Esophagus squamous epithelium (tissue), 5 donors: Measurements from ENCODE around the gene SYT1. TPM values are rescaled to one million over a fixed set of nuclear protein-coding genes. Genes with fewer than 3 reads are reported as not detected.

Experiments used
- DNase-seq: peaks from one replicate; lab custom pipeline; 2025; lab: John Stamatoyannopoulos, UW
- H3K27ac ChIP-seq, 4 donors: fragments of 200-600 bp; sonication (generic); one replicate each; pipeline ENCODE4 v1.5.1; 2016 to 2019; ENCODE audit warnings: mild to moderate bottlenecking in 1 of 4
- H3K27me3 ChIP-seq, 4 donors: fragments of 200-600 bp; sonication (generic); 1 replicate in 3 of 4; 2 replicates in 1 of 4; pipeline versions ENCODE4 v1.5.1 to v1.6.0; 2017 to 2021; ENCODE audit warnings: antibody characterized with exemption in 1 of 4
- H3K36me3 ChIP-seq, 3 donors: fragments of 200-600 bp; sonication (generic); one replicate each; pipeline ENCODE4 v1.5.1; 2016 to 2019
- H3K4me1 ChIP-seq, 3 donors: fragments of 200-600 bp; sonication (generic); one replicate each; pipeline ENCODE4 v1.5.1; 2017 to 2019
- H3K4me3 ChIP-seq, 4 donors: fragments of 200-600 bp; sonication (generic); 1 replicate in 3 of 4; 2 replicates in 1 of 4; pipeline ENCODE4 v1.5.1; 2016 to 2019; ENCODE audit warnings: mild to moderate bottlenecking in 2 of 4, moderate library complexity in 1 of 4
- H3K9me3 ChIP-seq, 3 donors: fragments of 200-600 bp; sonication (generic); one replicate each; pipeline ENCODE4 v1.5.1; 2016 to 2019
- POLR2A ChIP-seq, 4 donors: fragments of 450-650 bp; IDR thresholded peaks; one replicate each; pipeline ENCODE4 v1.6.1; 2017; ENCODE audit warnings: antibody characterized with exemption in 4 of 4, mild to moderate bottlenecking in 4 of 4, moderate library complexity in 3 of 4
- WGBS, 2 donors: methylation state at CpG; one replicate each; pipeline ENCODE4 v1.1.5; 2018; 5-methylcytosine and 5-hydroxymethylcytosine counted together
- intact Hi-C: fragments of 100-400 bp; cut with DNase I; formaldehyde crosslinking; loops from one replicate; pipeline ENCODE4 v1.15.0; 2022
- total RNA-seq, 4 donors: library from RNA; depleted of rRNA; stranded (reverse); fragments of >200 nt; gene quantifications; one replicate each; pipeline ENCODE4 v1.1.0, GENCODE V29; 2016
- TF ChIP-seq, protein P1 (sequence below), 6 experiments: fragments of 450-650 bp in 4 of 6; fragments of 200-600 bp in 2 of 6; sonication (generic) in 2 of 6; IDR thresholded peaks; one replicate each; pipeline ENCODE4 v1.5.1; 2016 to 2019; ENCODE audit warnings: antibody characterized with exemption in 6 of 6, mild to moderate bottlenecking in 4 of 6, moderate library complexity in 4 of 6
- donor health status: DM: yes; HTN: yes; CAD: no.

Gene SYT1
- total RNA-seq, 4 donors from 2014 or later = 0.26 to 2.7 TPM; not detected in 2

- intact Hi-C loops = no loop called here
- TF ChIP-seq, protein P1, sequence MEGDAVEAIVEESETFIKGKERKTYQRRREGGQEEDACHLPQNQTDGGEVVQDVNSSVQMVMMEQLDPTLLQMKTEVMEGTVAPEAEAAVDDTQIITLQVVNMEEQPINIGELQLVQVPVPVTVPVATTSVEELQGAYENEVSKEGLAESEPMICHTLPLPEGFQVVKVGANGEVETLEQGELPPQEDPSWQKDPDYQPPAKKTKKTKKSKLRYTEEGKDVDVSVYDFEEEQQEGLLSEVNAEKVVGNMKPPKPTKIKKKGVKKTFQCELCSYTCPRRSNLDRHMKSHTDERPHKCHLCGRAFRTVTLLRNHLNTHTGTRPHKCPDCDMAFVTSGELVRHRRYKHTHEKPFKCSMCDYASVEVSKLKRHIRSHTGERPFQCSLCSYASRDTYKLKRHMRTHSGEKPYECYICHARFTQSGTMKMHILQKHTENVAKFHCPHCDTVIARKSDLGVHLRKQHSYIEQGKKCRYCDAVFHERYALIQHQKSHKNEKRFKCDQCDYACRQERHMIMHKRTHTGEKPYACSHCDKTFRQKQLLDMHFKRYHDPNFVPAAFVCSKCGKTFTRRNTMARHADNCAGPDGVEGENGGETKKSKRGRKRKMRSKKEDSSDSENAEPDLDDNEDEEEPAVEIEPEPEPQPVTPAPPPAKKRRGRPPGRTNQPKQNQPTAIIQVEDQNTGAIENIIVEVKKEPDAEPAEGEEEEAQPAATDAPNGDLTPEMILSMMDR (IDR thresholded peaks at IDR 0.05) = no peak
- no peak for TF ChIP-seq POLR2A (IDR thresholded peaks at IDR 0.05)
- H3K4me1 ChIP-seq = no peaks in the 10 kb centered on the region
- WGBS, 2 donors = 70 to 78% methylated on average over 3 of the region's 3 CpGs
- H3K4me3 ChIP-seq = no peak overlapping the region
- H3K27ac ChIP-seq = no peak overlapping the region
- no peak for DNase-seq
- H3K27me3 ChIP-seq = no peaks in the 10 kb centered on the region
- no peaks in the 10 kb centered on the region for H3K36me3 ChIP-seq
- H3K9me3 ChIP-seq = no peaks in the 10 kb centered on the region
Observed at GRCh38 chr12:79351251-79351650, 486.7 kb downstream of the SYT1 start.

- DNase-seq = no peak
- WGBS, 2 donors = 74 to 85% methylated on average over 1 of the region's 1 CpG
- Histone ChIP-seq H3K27me3 (no peaks in the 10 kb centered on the region), H3K4me3 (no peak overlapping the region), H3K36me3 (no peaks in the 10 kb centered on the region), H3K4me1 (no peaks in the 10 kb centered on the region), H3K27ac (no peak overlapping the region), H3K9me3 (no peaks in the 10 kb centered on the region)
- intact Hi-C loops = no loop called here
- TF ChIP-seq, protein P1 (IDR thresholded peaks at IDR 0.05) = no peak
- no peak for TF ChIP-seq POLR2A (IDR thresholded peaks at IDR 0.05)
Observed at GRCh38 chr12:79356216-79356615, 491.6 kb downstream of the SYT1 start.

DNA sequence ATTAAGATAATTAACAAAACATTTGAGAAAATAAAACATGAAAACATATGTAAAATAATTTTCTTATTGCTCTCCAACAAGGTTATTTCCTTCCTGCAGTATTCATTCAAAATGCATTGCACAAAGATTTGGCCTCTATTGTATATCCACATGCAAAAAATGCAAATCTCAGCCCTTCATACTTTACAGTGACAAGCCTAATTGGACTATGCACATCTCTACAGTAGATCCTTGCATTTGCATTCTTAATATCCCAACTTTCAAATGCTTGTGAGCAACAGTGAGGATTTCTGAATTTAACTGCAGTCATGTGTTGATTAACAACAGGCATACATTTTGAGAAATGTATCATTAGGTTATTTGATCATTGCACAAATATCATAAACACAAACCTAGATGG is 492.5 kb downstream of the SYT1 start:
- intact Hi-C loops = no loop called here

DNA sequence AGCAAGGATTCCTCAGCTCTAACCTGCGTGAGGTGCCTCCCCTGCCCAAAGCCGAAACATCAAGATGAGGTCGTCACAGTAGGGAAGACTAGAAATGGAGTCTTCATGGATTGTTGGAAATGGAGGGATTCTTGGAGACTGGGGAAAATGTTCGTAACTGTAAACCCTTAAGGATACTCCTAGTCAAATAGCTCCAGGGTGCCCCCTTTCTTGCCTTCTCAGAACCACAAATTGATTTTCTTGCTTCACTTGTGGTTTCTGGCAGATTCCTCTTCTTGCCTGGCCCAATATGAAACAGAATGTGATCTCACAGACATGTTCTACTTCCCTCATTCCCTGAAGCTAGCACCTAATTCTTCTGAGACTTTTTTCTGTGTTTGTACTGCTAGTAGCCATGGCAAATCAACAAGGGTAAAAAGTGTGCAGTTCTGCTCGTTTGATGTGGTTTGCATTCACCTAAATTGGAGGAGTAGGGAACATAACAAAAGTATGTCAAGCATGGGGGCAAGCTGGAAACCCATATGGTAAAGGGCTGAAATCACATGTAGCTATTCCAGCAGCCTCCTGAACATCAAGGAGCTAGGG is 494.2 kb downstream of the SYT1 start:
- Histone ChIP-seq H3K27me3 (no peaks in the 10 kb centered on the region), H3K27ac (no peak overlapping the region), H3K36me3 (no peaks in the 10 kb centered on the region), H3K9me3 (no peaks in the 10 kb centered on the region), H3K4me3 (no peak overlapping the region), H3K4me1 (no peaks in the 10 kb centered on the region)
- 52 to 72% methylated on average over 3 to 5 of the region's 5 CpGs for WGBS, 2 donors
- no peak for TF ChIP-seq POLR2A (IDR thresholded peaks at IDR 0.05)
- TF ChIP-seq, protein P1 (IDR thresholded peaks at IDR 0.05) = no peak
- DNase-seq = no peak
- intact Hi-C loops = no loop called here

More for the DNA sequence above, 492.5 kb downstream of the SYT1 start:
- no peak overlapping the region for H3K4me3 ChIP-seq
- TF ChIP-seq POLR2A (IDR thresholded peaks at IDR 0.05) = no peak
- TF ChIP-seq, protein P1 (IDR thresholded peaks at IDR 0.05) = no peak
- DNase-seq = no peak
- no peak overlapping the region for H3K27ac ChIP-seq
- no peaks in the 10 kb centered on the region for H3K4me1 ChIP-seq
- H3K9me3 ChIP-seq = no peaks in the 10 kb centered on the region
- no peaks in the 10 kb centered on the region for H3K36me3 ChIP-seq
- no peaks in the 10 kb centered on the region for H3K27me3 ChIP-seq

- H3K27me3 ChIP-seq = no peaks in the 10 kb centered on the region
- H3K4me3 ChIP-seq = no peak overlapping the region
- H3K27ac ChIP-seq = no peak overlapping the region
- TF ChIP-seq, protein P1 (IDR thresholded peaks at IDR 0.05) = no peak
- TF ChIP-seq POLR2A (IDR thresholded peaks at IDR 0.05) = no peak
- H3K36me3 ChIP-seq = no peaks in the 10 kb centered on the region
- no peaks in the 10 kb centered on the region for H3K4me1 ChIP-seq
- H3K9me3 ChIP-seq = no peaks in the 10 kb centered on the region
- no peak for DNase-seq
- 56 to 88% methylated on average over 1 of the region's 1 CpG for WGBS, 2 donors
- intact Hi-C loops = no loop called here
Observed at GRCh38 chr12:79360286-79360685, 495.7 kb downstream of the SYT1 start.
